Peyer's patch (tissue), 4 donors: ENCODE results near the gene DPEP3. TPM values are rescaled to one million over a fixed set of nuclear protein-coding genes. Genes with fewer than 3 reads are reported as not detected.

Experiments
- DNase-seq, 3 donors: peaks; one replicate each; pipeline ENCODE4 v3.0.0-alpha.2; 2017 to 2019
- H3K27ac ChIP-seq, 4 donors: fragments of 200-600 bp; sonication (generic); one replicate each; pipeline ENCODE4 v1.5.1; 2016 to 2019
- H3K27me3 ChIP-seq, 2 donors: fragments of 200-600 bp; sonication (generic); one replicate each; pipeline ENCODE4 v1.5.1; 2019
- H3K36me3 ChIP-seq, 3 donors: fragments of 200-600 bp; sonication (generic); one replicate each; pipeline ENCODE4 v1.5.1; 2016 to 2019
- H3K4me1 ChIP-seq, 4 donors: fragments of 200-600 bp; sonication (generic); one replicate each; pipeline ENCODE4 v1.5.1; 2016 to 2019
- H3K4me3 ChIP-seq, 4 donors: fragments of 200-600 bp; sonication (generic); 1 replicate in 3 of 4; 2 replicates in 1 of 4; pipeline ENCODE4 v1.5.1; 2016 to 2019; ENCODE audit warnings: mild to moderate bottlenecking in 1 of 4
- H3K9me3 ChIP-seq, 4 donors: fragments of 200-600 bp; sonication (generic); one replicate each; pipeline ENCODE4 v1.5.1; 2016 to 2019; ENCODE audit warnings: mild to moderate bottlenecking in 1 of 4
- POLR2A ChIP-seq, 2 donors: fragments of 450-650 bp; IDR thresholded peaks; one replicate each; pipeline ENCODE4 v1.5.1; 2017; ENCODE audit warnings: antibody characterized with exemption in 2 of 2, mild to moderate bottlenecking in 2 of 2, moderate library complexity in 2 of 2
- total RNA-seq, 4 donors: library from RNA; depleted of rRNA; stranded (reverse); fragments of >200 nt; gene quantifications; one replicate each; pipeline ENCODE4 v1.1.0, GENCODE V29; 2016
- TF ChIP-seq, protein P1 (sequence below), 6 experiments: fragments of 450-650 bp in 4 of 6; fragments of 200-600 bp in 2 of 6; sonication (generic) in 1 of 6; IDR thresholded peaks; one replicate each; pipeline ENCODE4 v1.5.1; 2017 to 2019; ENCODE audit warnings: antibody characterized with exemption in 6 of 6, mild to moderate bottlenecking in 3 of 6, moderate library complexity in 1 of 6

DPEP3 gene
- total RNA-seq, 4 donors from 2014 or later, result not detected

DNA sequence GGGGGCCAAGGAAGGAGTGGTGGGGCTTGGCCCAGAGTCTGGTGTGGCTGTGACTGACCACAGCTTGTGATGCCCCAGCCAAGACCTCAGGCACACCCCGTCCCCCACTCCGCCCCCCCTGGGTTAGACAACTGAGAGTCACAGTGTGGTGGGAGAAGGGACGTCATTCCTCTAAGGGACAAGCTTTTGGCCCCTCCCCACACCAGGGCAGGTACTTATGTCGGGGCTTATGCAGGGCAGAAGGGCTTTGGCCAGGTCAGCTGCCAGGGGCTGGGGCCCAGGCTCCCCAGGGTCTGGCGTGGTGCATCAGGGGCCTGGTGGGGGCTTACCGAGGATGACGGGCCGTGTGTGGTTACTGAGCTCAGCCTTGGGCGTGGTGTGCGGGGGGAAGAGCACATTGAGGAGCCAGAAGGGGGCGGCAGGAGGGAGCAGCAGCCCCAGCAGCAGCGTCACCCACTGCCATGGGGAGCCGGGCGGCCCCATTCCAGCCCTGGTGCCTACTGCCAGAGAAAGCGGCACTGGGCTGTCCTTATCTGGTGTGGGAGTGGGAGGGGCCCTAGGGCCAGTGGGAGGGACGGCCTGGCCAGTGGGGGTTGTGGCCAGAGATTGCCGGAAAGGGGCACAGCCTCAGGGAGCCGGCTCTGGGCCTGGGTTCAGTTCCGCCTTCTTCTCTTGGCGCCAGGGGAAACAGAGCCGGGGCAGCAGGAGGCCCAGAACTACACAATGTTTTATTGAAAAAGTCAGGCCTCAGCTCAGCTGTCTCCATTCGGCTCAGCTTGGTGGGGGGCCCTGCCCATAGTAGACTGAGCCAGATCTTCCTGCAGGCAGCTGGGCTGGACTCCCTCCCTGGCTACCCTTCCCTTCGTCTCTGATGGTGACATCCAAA is 36.4 kb downstream of the DPEP3 start, which contains the start of gene LCAT:
Gene LCAT, minus strand, starts transcription at position 502 of the 886 bp plus-strand sequence. Its CDS starts 19 bp downstream, at position 483.
- H3K36me3 ChIP-seq, result peaks cover 0 to 50% (median 0%) of the 10 kb centered on the region in 3 donors
- H3K9me3 ChIP-seq, result no peaks in the 10 kb centered on the region
- H3K4me1 ChIP-seq, result peaks cover 0 to 33% (median 6%) of the 10 kb centered on the region in 4 donors
- H3K27me3 ChIP-seq, result no peaks in the 10 kb centered on the region
- no peak within 1 kb of the TSS for H3K4me3 ChIP-seq
- peak within 1 kb of the TSS; percentile 22 to 72 (median 48) for H3K27ac ChIP-seq
- DNase-seq, result no peak
- TF ChIP-seq, protein P1, sequence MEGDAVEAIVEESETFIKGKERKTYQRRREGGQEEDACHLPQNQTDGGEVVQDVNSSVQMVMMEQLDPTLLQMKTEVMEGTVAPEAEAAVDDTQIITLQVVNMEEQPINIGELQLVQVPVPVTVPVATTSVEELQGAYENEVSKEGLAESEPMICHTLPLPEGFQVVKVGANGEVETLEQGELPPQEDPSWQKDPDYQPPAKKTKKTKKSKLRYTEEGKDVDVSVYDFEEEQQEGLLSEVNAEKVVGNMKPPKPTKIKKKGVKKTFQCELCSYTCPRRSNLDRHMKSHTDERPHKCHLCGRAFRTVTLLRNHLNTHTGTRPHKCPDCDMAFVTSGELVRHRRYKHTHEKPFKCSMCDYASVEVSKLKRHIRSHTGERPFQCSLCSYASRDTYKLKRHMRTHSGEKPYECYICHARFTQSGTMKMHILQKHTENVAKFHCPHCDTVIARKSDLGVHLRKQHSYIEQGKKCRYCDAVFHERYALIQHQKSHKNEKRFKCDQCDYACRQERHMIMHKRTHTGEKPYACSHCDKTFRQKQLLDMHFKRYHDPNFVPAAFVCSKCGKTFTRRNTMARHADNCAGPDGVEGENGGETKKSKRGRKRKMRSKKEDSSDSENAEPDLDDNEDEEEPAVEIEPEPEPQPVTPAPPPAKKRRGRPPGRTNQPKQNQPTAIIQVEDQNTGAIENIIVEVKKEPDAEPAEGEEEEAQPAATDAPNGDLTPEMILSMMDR (IDR thresholded peaks at IDR 0.05), result no peak
- no peak for TF ChIP-seq POLR2A (IDR thresholded peaks at IDR 0.05)

DNA sequence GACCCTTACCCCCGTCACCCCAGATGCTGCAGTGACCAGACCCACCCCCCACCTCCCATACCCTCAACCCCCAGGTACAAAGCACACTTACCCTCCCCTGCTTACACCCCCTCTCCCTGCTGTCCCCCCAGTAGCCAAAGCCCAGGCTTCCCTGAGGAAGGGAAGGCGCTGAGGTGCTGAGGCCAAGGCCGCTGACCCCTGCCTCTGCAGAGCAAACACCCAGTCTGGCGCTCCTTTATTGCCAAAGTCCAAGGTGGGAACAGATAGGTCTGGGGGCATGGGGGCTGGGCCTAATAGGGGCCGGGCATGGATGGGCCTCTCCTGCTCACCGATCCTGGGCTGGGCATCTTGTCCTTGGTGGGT is 37.1 kb downstream of the DPEP3 start:
- H3K36me3 ChIP-seq, result peaks cover 0 to 46% (median 0%) of the 10 kb centered on the region in 3 donors
- H3K4me3 ChIP-seq, result no peak overlapping the region
- peaks cover 0 to 33% (median 6%) of the 10 kb centered on the region in 4 donors for H3K4me1 ChIP-seq
- H3K27ac ChIP-seq, result peak overlapping the region in 2 of 4 donors; percentile 19 to 72
- H3K9me3 ChIP-seq, result no peaks in the 10 kb centered on the region
- DNase-seq, result no peak
- TF ChIP-seq, protein P1 (IDR thresholded peaks at IDR 0.05), result no peak
- TF ChIP-seq POLR2A (IDR thresholded peaks at IDR 0.05), result no peak
- no peaks in the 10 kb centered on the region for H3K27me3 ChIP-seq

DNA sequence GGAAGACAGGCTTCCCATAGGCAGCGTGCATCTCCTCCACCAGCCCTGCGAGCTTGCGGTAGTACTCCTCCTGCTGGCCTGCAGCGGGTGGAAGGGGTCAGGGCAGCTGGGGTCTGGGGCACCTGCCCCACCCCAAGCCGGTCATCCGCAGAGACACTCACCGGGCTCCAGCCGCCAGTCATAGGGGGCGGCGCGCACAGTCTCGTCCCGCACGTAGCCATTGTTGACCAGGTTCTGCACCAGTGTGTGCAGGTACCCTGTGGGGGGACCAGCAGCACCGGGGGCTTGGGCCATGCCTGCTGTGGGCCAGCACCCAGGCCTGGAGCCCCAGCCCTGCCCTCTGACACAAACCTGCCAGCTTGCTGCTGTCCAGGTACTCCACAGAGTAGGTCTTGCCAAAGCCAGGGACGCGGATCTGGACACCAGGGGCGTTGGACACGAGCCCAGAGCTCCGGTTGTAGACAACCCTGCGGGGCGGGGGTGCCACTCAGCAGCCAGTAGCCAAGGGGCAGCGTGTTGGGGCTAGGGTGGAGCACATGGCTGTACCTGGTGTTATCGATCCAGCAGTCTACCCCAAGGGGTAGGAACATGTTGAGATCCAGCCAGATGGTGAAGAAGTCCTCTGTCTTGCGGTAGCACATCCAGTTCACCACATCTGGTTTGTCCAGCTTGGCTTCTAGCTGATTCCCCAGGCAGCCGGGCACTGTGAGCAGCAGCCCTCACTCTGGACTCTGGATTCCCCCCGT is 37.6 kb downstream of the DPEP3 start:
- Histone ChIP-seq H3K27ac (peak overlapping the region in 1 of 4 donors; percentile 19), H3K4me3 (no peak overlapping the region), H3K36me3 (peaks cover 0 to 41% (median 0%) of the 10 kb centered on the region in 3 donors), H3K9me3 (no peaks in the 10 kb centered on the region), H3K4me1 (peaks cover 0 to 33% (median 6%) of the 10 kb centered on the region in 4 donors), H3K27me3 (no peaks in the 10 kb centered on the region)
- no peak for TF ChIP-seq POLR2A (IDR thresholded peaks at IDR 0.05)
- DNase-seq, result no peak

DNA sequence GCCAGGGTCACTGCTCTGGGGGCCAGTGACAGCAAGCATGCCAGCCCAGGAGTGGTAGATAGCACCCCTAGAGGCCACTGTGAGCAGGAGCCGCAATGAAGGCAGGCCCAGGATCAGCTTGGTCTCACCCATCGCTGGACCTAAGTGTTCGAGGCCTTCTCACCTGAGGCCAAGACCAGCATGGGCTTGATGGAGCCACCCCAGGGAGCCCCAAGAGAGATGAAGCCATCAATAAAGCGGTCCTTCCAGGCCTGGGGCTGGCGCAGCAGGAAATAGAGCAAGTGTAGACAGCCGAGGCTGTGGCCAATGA is 38.1 kb downstream of the DPEP3 start:
- H3K36me3 ChIP-seq, result peaks cover 0 to 36% (median 0%) of the 10 kb centered on the region in 3 donors
- TF ChIP-seq, protein P1 (IDR thresholded peaks at IDR 0.05), result peak; percentile 11 to 72 (median 60)
- no peak for TF ChIP-seq POLR2A (IDR thresholded peaks at IDR 0.05)
- no peak overlapping the region for H3K4me3 ChIP-seq
- H3K4me1 ChIP-seq, result peaks cover 0 to 38% (median 8%) of the 10 kb centered on the region in 4 donors
- H3K9me3 ChIP-seq, result no peaks in the 10 kb centered on the region
- no peaks in the 10 kb centered on the region for H3K27me3 ChIP-seq
- DNase-seq, result peak in 2 of 3 donors; percentile 65 to 66
- H3K27ac ChIP-seq, result peak overlapping the region in 1 of 4 donors; percentile 25

DNA sequence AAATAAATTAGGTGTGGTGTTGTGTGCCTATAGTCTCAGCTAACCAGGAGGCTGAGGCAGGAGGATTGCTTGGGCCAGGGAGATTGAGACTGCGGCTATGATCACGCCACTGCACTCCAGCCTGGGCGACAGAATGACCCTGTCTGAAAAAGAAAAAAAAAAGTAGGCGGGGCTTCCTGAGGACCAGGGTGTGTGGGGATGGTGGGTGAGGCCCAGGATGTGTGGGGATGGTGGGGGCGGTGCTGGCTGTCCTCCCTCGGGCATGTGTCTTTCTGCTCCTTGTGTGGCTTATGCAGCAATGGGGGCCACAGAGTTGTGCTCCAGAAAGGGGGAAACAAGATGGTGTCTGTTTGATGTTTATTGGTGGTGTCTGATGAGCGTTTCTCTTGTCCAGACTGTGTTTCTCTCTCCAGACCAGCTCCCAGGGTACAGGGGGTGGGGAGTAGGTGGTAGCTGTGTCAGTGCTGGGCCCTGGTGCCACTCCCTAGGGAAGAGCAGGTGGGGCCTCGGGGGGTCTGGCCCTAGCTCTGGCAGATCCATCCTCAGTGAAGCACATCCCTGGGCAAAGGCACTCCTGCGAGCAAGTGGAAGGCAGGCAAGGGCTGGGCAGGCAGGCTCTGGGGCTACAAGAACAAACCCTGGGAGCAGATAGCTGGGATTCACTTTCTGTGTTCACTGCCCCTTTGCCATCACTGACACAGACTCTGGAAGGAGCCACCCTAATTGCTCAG is 38.7 kb downstream of the DPEP3 start:
- no peak for DNase-seq
- peaks cover 0 to 42% (median 9%) of the 10 kb centered on the region in 4 donors for H3K4me1 ChIP-seq
- H3K27ac ChIP-seq, result peak overlapping the region in 1 of 4 donors; percentile 25
- no peak overlapping the region for H3K4me3 ChIP-seq
- no peaks in the 10 kb centered on the region for H3K27me3 ChIP-seq
- no peak for TF ChIP-seq POLR2A (IDR thresholded peaks at IDR 0.05)
- TF ChIP-seq, protein P1 (IDR thresholded peaks at IDR 0.05), result no peak
- H3K9me3 ChIP-seq, result no peaks in the 10 kb centered on the region
- H3K36me3 ChIP-seq, result peaks cover 0 to 30% (median 0%) of the 10 kb centered on the region in 3 donors
